ENCODE results near the gene ZRANB2.

ZRANB2 gene

GRCh38 chr1:71028981-71029380 lies 51.9 kb downstream of the ZRANB2 start:
- H3K36me3 ChIP-seq (ENCODE audit: insufficient read depth, low read length) = no peaks in the 10 kb centered on the region
- no peak overlapping the region for H3K9ac ChIP-seq (ENCODE audit: low read depth, low read length)
- no peaks in the 10 kb centered on the region for H3K4me1 ChIP-seq (ENCODE audit: insufficient read depth, low read length)
- H3K9me3 ChIP-seq (ENCODE audit: control insufficient read depth, insufficient read depth, low read length) = no peaks in the 10 kb centered on the region

- H3K4me1 ChIP-seq (ENCODE audit: insufficient read depth, low read length) = no peaks in the 10 kb centered on the region
- H3K9me3 ChIP-seq (ENCODE audit: control insufficient read depth, insufficient read depth, low read length) = no peaks in the 10 kb centered on the region
- H3K36me3 ChIP-seq (ENCODE audit: insufficient read depth, low read length) = no peaks in the 10 kb centered on the region
- no peak overlapping the region for H3K9ac ChIP-seq (ENCODE audit: low read depth, low read length)
Observed at GRCh38 chr1:71027991-71028390, 52.8 kb downstream of the ZRANB2 start.

GRCh38 chr1:71026093-71026492 lies 54.7 kb downstream of the ZRANB2 start:
- no peak overlapping the region for H3K9ac ChIP-seq (ENCODE audit: low read depth, low read length)
- H3K9me3 ChIP-seq (ENCODE audit: control insufficient read depth, insufficient read depth, low read length) = no peaks in the 10 kb centered on the region
- H3K4me1 ChIP-seq (ENCODE audit: insufficient read depth, low read length) = no peaks in the 10 kb centered on the region
- H3K36me3 ChIP-seq (ENCODE audit: insufficient read depth, low read length) = no peaks in the 10 kb centered on the region

- Histone ChIP-seq H3K9me3 (ENCODE audit: control insufficient read depth, insufficient read depth, low read length) (no peaks in the 10 kb centered on the region), H3K9ac (ENCODE audit: low read depth, low read length) (no peak overlapping the region), H3K4me1 (ENCODE audit: insufficient read depth, low read length) (no peaks in the 10 kb centered on the region), H3K36me3 (ENCODE audit: insufficient read depth, low read length) (no peaks in the 10 kb centered on the region)
Observed at GRCh38 chr1:71023515-71023914, 57.3 kb downstream of the ZRANB2 start.

GRCh38 chr1:71019233-71019969 lies 61.4 kb downstream of the ZRANB2 start:
- Histone ChIP-seq H3K36me3 (ENCODE audit: insufficient read depth, low read length) (no peaks in the 10 kb centered on the region), H3K9ac (ENCODE audit: low read depth, low read length) (no peak overlapping the region), H3K4me1 (ENCODE audit: insufficient read depth, low read length) (no peaks in the 10 kb centered on the region), H3K9me3 (ENCODE audit: control insufficient read depth, insufficient read depth, low read length) (no peaks in the 10 kb centered on the region)

GRCh38 chr1:71018791-71019190 lies 62.0 kb downstream of the ZRANB2 start:
- Histone ChIP-seq H3K4me1 (ENCODE audit: insufficient read depth, low read length) (no peaks in the 10 kb centered on the region), H3K36me3 (ENCODE audit: insufficient read depth, low read length) (no peaks in the 10 kb centered on the region), H3K9ac (ENCODE audit: low read depth, low read length) (no peak overlapping the region), H3K9me3 (ENCODE audit: control insufficient read depth, insufficient read depth, low read length) (no peaks in the 10 kb centered on the region)

GRCh38 chr1:71015745-71016144 lies 65.1 kb downstream of the ZRANB2 start:
- no peaks in the 10 kb centered on the region for H3K9me3 ChIP-seq (ENCODE audit: control insufficient read depth, insufficient read depth, low read length)
- no peaks in the 10 kb centered on the region for H3K4me1 ChIP-seq (ENCODE audit: insufficient read depth, low read length)
- H3K36me3 ChIP-seq (ENCODE audit: insufficient read depth, low read length) = no peaks in the 10 kb centered on the region
- no peak overlapping the region for H3K9ac ChIP-seq (ENCODE audit: low read depth, low read length)

GRCh38 chr1:71014178-71014579 lies 66.7 kb downstream of the ZRANB2 start:
- Histone ChIP-seq H3K9ac (ENCODE audit: low read depth, low read length) (no peak overlapping the region), H3K4me1 (ENCODE audit: insufficient read depth, low read length) (no peaks in the 10 kb centered on the region), H3K9me3 (ENCODE audit: control insufficient read depth, insufficient read depth, low read length) (no peaks in the 10 kb centered on the region), H3K36me3 (ENCODE audit: insufficient read depth, low read length) (no peaks in the 10 kb centered on the region)

All from ES-I3 (cell line).